Gastrocnemius medialis (tissue), 4 donors: ENCODE results near the gene ZNF57.

Source experiments
- POLR2A ChIP-seq, 2 donors: fragments of 450-650 bp; IDR thresholded peaks; one replicate each; pipeline ENCODE4 v1.6.1; 2017; ENCODE audit warnings: antibody characterized with exemption in 2 of 2, mild to moderate bottlenecking in 2 of 2, moderate library complexity in 2 of 2
- TF ChIP-seq, protein P1 (sequence below), 5 experiments: fragments of 450-650 bp in 3 of 5; fragments of 200-600 bp in 2 of 5; sonication (generic) in 2 of 5; IDR thresholded peaks in 4 of 5; conservative IDR thresholded peaks in 1 of 5; 1 replicate in 4 of 5; 2 replicates in 1 of 5; pipeline ENCODE4 v1.5.1; 2016 to 2019; ENCODE audit warnings: antibody characterized with exemption in 5 of 5, mild to moderate bottlenecking in 3 of 5, moderate library complexity in 3 of 5

DNA sequence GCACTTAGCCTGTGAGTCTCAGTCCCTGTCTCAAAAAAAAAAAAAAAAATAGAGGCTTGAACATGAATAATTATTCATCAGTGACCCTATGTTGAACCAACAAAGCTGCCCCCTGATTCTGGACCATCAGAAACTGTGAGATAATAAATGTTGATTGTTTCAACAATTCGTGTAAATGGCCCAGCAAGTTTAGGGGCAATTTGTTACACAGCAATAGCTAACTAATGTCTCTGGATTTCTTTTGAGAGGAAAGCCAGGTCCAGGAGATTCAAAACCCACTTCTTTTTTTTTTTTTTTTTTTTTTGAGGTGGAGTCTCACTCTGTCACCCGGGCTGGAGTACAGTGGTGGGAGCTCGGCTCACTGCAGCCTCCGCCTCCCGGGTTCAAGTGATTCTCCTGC lies 64.1 kb downstream of the ZNF57 start:
- TF ChIP-seq, protein P1, sequence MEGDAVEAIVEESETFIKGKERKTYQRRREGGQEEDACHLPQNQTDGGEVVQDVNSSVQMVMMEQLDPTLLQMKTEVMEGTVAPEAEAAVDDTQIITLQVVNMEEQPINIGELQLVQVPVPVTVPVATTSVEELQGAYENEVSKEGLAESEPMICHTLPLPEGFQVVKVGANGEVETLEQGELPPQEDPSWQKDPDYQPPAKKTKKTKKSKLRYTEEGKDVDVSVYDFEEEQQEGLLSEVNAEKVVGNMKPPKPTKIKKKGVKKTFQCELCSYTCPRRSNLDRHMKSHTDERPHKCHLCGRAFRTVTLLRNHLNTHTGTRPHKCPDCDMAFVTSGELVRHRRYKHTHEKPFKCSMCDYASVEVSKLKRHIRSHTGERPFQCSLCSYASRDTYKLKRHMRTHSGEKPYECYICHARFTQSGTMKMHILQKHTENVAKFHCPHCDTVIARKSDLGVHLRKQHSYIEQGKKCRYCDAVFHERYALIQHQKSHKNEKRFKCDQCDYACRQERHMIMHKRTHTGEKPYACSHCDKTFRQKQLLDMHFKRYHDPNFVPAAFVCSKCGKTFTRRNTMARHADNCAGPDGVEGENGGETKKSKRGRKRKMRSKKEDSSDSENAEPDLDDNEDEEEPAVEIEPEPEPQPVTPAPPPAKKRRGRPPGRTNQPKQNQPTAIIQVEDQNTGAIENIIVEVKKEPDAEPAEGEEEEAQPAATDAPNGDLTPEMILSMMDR (IDR thresholded peaks at IDR 0.05 in 4 of 5, conservative IDR thresholded peaks at IDR 0.05 in 1 of 5): no peak
- no peak for TF ChIP-seq POLR2A (IDR thresholded peaks at IDR 0.05)
